HG03045 (cell line): ENCODE measurements around the gene AFAP1L2.

Experiments
- ATAC-seq: cut with Tn5 transposase; IDR thresholded peaks from one replicate; pipeline ENCODE4 v1.9.1; 2021; ENCODE audit warnings: mild to moderate bottlenecking, moderate library complexity; ENCODE audit not compliant: unreplicated experiment

Gene AFAP1L2, protein sequence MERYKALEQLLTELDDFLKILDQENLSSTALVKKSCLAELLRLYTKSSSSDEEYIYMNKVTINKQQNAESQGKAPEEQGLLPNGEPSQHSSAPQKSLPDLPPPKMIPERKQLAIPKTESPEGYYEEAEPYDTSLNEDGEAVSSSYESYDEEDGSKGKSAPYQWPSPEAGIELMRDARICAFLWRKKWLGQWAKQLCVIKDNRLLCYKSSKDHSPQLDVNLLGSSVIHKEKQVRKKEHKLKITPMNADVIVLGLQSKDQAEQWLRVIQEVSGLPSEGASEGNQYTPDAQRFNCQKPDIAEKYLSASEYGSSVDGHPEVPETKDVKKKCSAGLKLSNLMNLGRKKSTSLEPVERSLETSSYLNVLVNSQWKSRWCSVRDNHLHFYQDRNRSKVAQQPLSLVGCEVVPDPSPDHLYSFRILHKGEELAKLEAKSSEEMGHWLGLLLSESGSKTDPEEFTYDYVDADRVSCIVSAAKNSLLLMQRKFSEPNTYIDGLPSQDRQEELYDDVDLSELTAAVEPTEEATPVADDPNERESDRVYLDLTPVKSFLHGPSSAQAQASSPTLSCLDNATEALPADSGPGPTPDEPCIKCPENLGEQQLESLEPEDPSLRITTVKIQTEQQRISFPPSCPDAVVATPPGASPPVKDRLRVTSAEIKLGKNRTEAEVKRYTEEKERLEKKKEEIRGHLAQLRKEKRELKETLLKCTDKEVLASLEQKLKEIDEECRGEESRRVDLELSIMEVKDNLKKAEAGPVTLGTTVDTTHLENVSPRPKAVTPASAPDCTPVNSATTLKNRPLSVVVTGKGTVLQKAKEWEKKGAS

DNA sequence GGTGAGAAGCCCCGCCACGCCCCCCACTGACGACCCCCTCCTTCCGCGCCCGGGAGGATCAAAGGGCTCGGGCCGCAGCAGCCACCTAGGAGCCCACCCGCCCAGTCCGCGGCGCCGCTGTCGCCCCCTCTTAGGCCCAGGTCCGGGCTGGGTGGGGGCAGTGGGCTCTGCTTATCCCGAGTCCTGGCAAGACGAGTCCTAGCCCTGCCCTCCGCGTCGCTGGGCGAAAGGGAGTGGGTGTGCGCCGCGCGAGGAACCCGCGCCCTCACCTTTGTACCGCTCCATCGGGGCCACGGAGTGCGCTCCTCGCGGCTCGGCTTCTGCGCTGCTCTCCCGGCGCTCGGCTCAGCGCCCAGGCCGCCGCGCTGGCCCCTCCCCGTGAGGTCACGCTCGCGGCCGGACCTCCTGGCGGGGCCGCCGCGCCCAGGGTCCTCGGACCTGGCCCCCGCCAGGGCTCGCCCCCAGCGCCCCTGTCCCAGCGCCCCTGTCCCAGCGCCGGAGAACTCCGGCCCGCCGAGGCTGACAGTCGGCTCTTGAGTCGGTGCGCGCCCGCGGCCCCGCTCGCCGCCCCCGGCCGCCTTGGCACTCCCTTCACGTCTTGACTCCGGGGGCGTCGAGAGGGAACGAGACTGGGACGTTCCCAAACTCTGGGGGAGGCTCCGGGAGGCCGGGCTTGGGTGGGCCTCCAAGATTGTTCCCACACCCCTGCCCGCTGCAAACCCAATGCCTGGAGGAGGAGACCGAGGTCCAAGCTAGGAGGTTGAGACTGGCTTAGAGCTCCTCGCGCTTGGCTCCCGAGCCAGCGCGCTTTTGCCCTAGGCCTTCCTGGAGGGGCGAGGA, at the start of gene AFAP1L2:
Gene AFAP1L2, minus strand, starts transcription at position 332 of the 840 bp plus-strand sequence. Its CDS starts 47 bp downstream, at position 285.
- no peak for ATAC-seq

DNA sequence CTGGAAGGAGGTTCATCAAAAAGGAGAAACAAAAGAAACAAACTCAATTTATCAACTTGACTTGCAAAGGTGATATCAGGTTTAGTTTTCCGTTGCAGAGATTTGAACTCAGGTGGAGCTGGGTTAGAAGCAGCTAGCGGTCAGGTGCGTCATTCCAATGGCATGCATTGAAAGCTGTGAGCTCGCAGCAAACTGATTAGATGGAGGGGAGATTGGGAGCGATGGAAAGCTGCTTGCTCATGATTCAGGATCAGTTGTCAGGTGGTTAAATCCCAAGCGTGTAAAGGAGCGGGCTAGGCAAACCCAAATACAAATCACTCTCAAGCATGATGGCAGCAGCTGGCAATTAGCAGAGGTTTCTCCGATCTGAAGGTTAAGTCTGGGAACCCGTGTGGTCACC, 49.3 kb upstream of the AFAP1L2 start:
- ATAC-seq = no peak

DNA sequence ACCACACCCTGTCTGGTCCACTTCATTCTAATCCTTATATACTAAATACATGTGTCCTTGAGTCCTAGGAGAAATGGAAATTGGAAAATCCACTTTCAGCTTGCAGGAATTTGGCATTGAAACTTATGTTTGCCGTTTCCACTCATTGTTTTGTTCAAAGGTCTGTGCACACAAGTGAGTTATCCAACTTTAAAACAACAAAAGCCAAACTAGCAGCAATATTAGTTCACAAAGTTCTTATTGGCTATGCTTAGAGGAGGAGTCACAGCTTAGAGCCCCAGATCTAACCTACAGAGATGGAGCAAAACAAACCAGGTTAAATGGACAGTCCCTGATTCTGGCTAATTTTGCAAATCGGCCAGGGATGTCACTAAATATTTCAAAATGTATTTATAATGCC, 44.6 kb upstream of the AFAP1L2 start:
- no peak for ATAC-seq

DNA sequence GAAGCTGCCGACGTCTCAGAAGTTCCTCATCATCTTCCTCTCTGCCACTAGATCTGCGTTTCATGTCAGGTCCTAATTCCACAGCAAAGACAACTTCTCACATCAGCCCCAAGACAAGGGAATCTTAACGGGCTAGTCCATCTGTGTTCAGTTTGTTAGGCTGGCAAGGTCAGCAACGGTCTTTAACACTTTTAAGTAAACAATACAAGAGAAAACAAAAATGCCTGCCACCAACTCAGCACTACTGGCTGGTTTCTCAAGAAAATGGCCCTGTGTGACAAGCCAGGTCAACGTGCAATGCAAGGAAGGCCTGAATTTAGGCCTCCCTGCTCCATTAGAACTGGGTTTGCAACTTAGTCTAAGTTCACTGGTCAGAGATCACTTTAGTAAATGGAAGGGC, 41.0 kb upstream of the AFAP1L2 start:
- no peak for ATAC-seq

DNA sequence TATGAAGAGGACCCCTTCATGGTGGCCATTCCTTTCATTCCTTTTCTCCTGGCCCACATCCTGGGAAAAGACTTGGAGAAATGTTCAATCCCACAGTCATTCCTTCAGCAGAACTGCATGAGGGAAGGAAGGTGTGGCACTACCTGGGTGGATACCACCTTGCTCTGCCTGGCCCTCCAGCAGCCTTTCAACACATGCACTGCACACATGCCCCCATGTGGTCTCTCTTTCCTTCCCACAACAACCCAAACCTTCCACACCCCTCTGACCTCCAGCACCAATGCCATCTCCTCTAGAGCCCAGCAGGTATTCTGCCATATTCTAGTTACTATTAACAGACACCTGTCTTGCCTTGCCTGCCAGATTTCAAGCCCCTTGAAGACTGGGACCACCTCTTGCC, 40.5 kb upstream of the AFAP1L2 start:
- no peak for ATAC-seq

DNA sequence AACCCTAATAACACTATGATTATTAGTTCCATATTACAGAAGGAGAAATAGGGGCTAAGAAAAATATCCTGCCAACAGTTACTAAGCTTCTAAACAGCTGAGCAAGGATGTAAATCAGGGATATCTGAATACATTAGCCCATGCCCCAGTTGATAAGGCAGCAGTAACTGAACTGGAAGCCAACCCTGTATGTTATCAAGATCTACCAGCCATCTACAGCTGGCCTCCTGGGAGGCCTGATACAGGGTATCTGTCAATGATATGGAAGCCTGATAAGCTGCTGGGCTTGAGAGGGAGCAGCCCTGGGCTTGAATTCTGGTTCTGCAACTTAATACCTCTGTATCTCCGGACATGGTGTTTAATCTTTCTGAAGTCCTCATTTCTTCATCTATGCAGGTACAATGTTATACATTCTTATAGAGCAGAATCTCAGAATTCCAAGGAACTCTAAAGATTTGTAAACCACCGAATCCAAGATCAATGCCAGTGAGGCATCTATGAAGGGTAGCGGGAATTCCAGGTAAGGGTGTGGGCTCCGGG, 37.9 kb upstream of the AFAP1L2 start:
- ATAC-seq = no peak

DNA sequence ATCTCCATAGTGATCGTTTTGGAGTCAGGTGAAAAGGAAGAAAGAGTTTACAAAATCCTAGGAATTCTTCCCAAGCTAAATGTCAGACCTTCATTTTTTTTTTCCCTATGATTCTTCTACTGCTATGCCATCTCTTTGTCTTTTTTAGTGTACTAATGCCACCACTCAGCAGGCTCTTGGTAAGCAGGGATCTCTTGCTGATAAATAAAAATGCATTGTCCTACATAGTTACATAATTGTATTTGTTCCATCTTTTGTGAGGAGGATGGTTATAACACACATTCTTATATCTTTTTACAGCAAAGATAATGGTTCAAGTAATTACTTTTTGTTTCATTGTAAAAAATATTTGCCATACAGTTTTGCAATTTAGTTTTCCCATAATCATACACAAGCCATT, 36.8 kb upstream of the AFAP1L2 start:
- ATAC-seq = no peak

DNA sequence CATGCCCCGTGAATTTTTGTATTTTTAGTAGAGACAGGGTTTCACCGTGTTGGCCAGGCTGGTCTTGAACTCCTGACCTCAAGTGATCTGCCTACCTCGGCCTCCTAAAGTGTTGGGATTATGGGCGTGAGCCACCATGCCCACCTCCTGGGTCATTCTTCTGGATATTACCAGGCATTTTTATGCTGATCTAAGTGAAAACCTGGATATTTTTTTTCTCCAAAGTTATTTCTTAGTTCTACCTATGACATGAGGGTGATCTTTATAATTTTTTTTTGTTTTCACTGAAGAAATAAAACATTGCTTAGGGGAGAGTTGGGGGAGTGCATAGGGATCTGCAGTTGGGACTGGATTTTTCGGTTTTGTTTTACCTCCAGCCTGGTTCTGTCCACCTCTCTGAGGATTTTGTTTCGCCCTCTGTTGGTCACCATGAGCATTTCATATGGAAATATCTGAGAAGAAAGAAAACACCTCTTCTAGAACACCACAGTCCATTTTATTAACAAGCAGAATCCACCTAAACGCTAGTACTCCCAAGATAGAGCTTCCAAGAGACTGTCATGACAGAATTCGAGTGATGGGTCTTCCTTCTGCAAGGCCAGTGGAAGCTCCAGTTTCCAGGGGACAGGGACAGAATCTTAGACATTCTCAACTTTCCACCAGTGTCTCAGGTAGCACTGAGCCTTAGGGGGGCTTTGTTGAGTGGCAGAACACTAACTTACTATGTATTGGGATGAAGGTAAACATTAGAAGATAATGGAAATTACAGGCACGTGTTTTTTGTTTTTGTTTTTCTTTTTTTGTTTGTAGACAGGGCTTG, 33.4 kb upstream of the AFAP1L2 start:
- no peak for ATAC-seq

DNA sequence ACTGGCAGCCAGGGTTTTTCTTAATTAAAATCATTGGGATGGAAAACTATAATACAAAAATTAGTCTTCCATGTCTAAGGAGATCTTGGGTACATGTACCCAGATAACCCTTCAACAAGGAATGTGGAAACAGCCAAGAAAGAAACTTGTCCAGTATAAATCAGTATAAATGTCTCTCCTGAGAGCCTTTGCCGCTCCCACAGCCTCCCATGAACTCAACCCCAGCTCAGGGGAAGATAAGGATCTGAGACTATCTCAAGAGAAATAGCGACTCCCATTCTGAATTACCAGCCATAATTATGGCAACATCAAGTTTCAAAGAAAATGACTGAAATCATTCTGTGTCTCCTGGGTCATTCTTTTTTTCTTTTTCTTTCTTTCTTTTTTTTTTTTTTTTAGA, 32.6 kb upstream of the AFAP1L2 start:
- ATAC-seq = no peak

DNA sequence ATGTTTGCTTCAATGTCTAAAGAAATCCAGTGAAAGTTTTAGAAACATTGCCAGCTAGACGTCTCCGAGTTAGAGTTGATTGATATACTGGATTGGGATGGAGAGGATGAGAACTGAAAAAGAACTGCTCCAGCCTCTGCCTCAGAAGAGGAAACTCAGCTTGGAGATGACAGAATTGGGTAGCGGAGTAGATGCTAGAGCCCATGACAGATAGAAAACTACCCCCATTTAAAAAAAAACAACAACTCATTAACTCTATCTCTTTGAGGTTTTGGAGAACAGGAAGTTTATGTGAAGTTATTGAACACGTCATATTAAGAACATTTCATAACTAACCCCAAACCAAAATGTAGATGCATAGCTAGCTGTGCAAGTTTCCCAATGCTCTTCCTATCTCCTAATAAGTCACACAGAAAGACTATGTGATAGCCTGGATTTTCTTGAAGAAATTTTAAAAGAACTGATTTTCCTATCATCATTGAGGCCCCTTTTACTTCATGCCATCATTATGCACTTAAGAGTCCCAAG, 28.3 kb upstream of the AFAP1L2 start:
- ATAC-seq = no peak

DNA sequence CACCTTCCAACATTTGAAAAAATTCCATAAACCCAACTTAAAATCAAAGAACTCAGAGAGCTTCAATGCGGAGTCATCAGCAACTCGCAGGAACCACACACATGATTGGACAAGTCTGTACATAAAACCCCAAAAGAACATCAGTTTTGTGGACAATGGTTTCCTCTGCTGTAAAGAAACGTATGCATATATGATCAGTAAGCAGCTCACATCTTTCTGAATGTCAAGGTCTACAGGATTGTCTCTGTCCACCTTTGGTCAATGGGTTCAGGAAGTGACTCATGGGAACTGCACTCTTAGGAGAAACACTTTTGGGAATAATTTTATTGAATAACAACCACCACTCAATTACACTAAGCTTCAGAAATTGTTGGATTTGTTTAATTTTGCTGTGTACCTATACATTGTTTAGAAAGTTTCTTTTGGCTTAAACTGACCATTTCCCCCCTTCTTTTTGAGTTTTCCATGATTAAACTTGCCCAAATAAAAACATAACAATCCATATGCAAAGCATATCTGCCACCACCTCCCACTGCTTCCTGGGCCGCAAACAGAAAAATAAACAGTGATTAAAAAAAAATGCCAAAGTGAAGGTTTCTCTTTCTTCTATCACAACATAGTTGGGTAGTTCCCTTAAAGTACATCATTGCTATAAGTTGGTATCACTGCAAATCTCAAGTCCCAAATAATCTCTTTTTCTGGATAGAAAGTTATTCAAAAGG, 27.3 kb upstream of the AFAP1L2 start:
- ATAC-seq = no peak

DNA sequence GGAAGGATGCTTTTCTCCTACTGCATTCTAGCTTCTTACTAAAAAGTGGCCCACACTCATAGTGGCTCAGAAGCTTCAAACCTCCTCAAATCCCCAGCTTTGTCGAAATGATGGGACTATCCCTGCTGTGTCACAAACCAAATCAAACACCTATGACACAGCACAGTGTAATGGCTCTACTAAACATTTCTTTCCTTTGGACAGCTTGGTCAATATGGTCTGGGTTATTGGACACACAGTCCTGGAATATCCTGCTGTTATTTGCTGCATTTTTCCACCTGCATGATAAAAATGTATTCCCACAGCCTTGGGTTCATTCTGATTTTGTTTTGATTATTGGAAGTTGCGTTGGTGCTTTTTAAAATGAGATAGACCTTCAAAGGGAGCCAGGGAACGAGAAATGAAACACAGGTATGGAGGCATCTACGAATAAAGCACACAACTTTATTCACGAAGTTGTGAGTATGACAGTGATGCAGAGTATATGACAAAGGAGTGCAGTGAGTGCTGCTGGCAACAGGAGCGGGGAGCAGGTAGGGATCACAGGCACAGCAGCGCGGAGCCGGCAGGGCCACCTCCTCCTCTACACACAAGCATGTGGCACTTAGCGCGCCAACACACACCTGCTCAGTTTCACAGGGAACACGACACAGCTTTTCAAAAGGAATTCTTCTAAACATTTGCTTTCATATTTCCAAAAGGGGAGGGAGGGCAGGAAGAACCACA, 26.5 kb upstream of the AFAP1L2 start:
- ATAC-seq = no peak

DNA sequence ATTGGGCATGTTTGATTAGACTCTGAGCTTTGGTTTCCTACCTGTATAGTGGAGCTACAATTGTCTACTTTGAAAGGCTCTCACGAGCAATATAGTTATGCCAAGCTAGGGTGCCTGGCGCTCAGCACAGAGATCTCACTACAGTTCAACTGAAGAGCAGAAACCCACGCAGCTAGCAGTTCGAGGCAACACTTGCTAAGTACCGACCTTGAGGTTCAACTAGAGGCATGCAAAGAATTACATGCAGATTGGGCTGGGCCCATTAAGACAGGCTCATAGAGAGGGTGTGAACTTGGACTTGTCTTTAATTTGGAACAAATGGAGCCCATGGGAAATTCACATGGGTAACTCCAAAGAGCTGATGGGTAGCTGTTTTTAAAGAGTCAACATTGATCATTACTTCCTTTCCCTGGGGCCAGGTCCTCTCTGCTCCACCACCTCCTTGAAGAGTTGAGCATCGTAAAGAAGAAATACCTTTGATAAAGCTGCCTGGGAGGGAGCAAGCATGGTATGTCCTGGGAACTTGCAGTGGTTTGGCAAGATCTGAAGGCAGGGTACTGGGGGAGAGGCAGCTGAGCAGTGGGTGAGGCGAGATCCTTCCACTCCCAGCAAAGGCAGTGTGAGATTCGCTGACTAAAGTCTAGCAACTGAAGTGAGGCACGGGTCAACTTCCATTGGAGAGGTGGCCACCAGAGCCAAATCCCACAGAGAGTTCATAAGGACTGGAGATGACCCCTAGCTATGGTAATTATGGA, 25.5 kb upstream of the AFAP1L2 start:
- no peak for ATAC-seq

DNA sequence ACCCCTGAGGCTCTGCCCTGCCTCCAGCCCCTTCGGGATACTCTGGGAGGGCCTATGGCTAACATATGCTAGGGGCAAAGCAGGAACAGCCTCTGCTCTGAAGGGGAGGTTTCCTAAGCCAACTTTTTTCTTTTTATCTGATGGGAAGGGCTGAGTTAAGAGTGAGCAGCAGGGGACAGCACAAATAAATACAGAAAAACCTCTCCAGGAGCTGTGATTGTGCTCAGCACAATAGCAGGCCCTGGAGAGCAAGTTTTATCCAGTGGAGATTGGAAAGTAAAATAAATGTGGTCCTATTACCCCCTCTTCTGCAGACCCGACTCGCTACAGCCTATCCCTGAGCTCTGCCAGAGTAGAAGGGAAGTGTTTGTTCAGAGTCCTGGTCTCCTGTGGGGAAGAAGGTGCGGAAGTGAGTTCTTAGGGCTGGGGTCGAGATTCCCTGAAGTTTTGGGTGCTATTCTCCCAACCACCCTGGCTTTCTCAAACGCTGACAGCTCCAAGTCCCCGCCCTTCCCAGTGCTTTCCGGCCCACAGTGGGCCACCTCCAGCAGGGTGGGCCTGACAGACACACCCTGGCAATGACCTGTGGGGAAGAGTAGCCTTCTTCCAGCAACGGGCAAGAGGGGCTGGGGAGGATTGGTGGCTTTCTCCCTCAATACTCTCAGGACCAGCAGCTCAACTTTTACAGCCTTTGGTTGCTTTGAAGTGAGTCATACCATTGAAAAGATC, 23.0 kb upstream of the AFAP1L2 start:
- ATAC-seq = no peak

DNA sequence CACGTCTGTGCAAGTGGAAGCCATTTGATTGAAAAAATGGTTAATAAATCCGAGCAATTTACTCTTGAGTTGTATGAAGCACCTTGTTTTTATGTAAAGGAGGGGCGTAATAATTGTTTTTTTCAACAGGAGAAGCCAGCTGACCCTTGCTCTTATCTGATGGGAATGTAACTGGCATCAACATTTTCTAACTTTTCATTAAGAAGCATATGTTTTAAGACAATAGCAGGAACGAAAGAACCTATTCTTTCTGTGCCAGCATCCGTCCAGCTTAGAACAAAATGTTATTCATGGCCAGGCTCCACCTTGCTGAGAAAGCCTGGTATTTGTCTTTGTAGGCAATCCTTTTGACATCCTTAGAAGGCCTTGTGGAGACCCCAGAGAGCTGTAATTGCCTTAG, 22.2 kb upstream of the AFAP1L2 start:
- no peak for ATAC-seq

DNA sequence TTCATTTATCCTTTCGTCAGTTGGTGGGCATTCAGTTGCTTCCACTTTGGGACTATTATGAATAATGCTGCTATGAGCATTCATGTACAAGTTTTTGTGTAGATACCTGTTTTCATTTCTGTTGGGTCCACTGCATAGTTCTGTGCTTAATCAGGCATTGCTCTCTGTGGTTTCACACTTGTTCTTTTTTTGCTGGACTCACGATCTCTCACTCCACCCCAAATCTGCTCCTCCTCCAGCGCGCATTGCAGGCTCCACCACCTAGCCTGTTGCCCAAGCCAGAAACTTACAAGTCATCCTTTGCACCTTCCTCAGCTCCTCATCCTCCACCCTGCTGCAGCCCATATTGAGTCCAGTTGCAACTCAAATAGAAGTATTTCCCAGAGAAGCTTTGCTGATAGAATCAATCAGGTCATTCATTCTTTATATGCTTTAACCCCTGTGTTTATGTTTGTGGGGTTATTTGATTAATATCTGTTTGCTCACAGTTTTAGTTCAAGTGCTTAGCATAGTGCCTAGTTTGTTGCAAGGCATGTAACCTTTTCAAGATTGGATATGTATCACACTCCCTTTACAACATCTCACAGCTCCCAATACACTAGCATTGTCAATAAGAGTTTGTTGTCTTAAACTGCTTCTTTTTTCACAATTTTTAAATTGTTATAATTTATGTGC, 16.6 kb upstream of the AFAP1L2 start:
- no peak for ATAC-seq

DNA sequence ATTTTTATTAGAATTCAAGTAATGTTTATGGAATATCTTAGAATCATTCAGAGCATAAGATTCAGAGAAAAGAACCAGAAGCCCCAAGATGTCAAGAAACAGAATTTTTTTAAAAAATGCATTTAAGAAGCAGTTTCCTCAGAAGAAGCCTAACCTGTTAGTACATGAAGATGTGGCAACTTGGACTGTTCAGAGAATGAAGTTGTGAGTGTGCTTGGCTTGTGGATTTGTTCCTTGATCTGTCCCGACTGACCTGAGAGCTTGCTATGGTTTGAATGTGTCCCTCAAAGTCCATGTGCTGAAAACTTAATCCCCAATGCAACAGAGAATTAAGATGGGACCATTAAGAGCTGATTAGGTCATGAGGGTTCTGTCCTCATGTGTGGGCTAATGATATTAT, 13.8 kb upstream of the AFAP1L2 start:
- ATAC-seq = no peak
